Uterus (tissue), 2 donors: Measurements from ENCODE around the gene LCMT1.

ENCODE experiments used
- POLR2A ChIP-seq, 2 donors: fragments of 450-650 bp; IDR thresholded peaks; one replicate each; pipeline ENCODE4 v1.6.1; 2016; ENCODE audit warnings: antibody characterized with exemption in 2 of 2, mild to moderate bottlenecking in 1 of 2, moderate library complexity in 1 of 2
- TF ChIP-seq, protein P1 (sequence below), 4 experiments: fragments of 200-600 bp in 2 of 4; fragments of 450-650 bp in 2 of 4; sonication (generic) in 2 of 4; IDR thresholded peaks; one replicate each; pipeline ENCODE4 v1.5.1; 2016 to 2019; ENCODE audit warnings: antibody characterized with exemption in 4 of 4, mild to moderate bottlenecking in 2 of 4, moderate library complexity in 1 of 4

DNA sequence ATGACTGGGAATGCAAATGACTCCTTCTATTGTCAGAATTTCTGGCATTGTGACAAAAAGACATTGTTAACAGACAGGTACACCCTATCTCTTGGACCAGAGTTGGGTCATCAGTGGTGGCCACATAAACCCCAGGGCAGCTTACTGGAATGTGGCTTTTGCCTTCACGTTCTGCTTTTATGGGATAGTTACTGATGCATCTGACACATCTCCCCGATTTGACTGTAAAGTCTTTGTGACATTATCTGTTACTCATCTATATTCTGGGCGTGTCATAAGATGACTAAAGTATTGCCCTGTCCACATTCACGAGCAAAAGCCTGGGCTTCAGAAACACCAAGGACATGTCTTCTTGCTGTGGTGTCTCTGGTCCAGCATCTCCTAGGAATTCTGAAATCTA lies 86.5 kb downstream of the LCMT1 start:
- TF ChIP-seq, protein P1, sequence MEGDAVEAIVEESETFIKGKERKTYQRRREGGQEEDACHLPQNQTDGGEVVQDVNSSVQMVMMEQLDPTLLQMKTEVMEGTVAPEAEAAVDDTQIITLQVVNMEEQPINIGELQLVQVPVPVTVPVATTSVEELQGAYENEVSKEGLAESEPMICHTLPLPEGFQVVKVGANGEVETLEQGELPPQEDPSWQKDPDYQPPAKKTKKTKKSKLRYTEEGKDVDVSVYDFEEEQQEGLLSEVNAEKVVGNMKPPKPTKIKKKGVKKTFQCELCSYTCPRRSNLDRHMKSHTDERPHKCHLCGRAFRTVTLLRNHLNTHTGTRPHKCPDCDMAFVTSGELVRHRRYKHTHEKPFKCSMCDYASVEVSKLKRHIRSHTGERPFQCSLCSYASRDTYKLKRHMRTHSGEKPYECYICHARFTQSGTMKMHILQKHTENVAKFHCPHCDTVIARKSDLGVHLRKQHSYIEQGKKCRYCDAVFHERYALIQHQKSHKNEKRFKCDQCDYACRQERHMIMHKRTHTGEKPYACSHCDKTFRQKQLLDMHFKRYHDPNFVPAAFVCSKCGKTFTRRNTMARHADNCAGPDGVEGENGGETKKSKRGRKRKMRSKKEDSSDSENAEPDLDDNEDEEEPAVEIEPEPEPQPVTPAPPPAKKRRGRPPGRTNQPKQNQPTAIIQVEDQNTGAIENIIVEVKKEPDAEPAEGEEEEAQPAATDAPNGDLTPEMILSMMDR (IDR thresholded peaks at IDR 0.05): no peak
- no peak for TF ChIP-seq POLR2A (IDR thresholded peaks at IDR 0.05)
